ENCODE results near the gene RHOXF2B.
"Not testable (repeated sequence)": the region's sequence is repeated elsewhere in the genome, so short reads cannot be mapped to it uniquely, and the experiment has no call there.

The RHOXF2B gene

GRCh38 chrX:120077590-120077989 is at the start of gene RHOXF2B:
TSS of gene RHOXF2B (minus strand) at chrX:120077690. CDS start at chrX:120077552, 138 bp downstream.
- in situ Hi-C loops (cut with MboI; ENCODE audit: low sequenced_read_pairs) = not testable (repeated sequence)

- in situ Hi-C loops (cut with MboI; ENCODE audit: low sequenced_read_pairs) = no loop called here
Observed at GRCh38 chrX:120125444-120125843, 48.0 kb upstream of the RHOXF2B start.

GRCh38 chrX:120120223-120120622 is 42.7 kb upstream of the RHOXF2B start:
- in situ Hi-C loops (cut with MboI; ENCODE audit: low sequenced_read_pairs) = no loop called here

- in situ Hi-C loops (cut with MboI; ENCODE audit: low sequenced_read_pairs) = no loop called here
Observed at GRCh38 chrX:120115438-120115963, 38.0 kb upstream of the RHOXF2B start, which contains the start of gene RHOXF1. TSS of gene RHOXF1 (minus strand) at chrX:120115913. CDS start at chrX:120115862, 51 bp downstream.

- in situ Hi-C loops (cut with MboI; ENCODE audit: low sequenced_read_pairs) = no loop called here
Observed at GRCh38 chrX:120111611-120112010, 34.1 kb upstream of the RHOXF2B start.

GRCh38 chrX:120109378-120109777 is 31.9 kb upstream of the RHOXF2B start:
- in situ Hi-C loops (cut with MboI; ENCODE audit: low sequenced_read_pairs) = no loop called here

- in situ Hi-C loops (cut with MboI; ENCODE audit: low sequenced_read_pairs) = not testable (repeated sequence)
Observed at GRCh38 chrX:120104707-120105106, 27.2 kb upstream of the RHOXF2B start.

GRCh38 chrX:120101057-120101456 is 23.6 kb upstream of the RHOXF2B start:
- in situ Hi-C loops (cut with MboI; ENCODE audit: low sequenced_read_pairs) = not testable (repeated sequence)

GRCh38 chrX:120090208-120090607 is 12.7 kb upstream of the RHOXF2B start:
- in situ Hi-C loops (cut with MboI; ENCODE audit: low sequenced_read_pairs) = no loop called here

GRCh38 chrX:120087289-120088017 is 10.0 kb upstream of the RHOXF2B start:
- in situ Hi-C loops (cut with MboI; ENCODE audit: low sequenced_read_pairs) = no loop called here

GRCh38 chrX:120085553-120086185 is 8.2 kb upstream of the RHOXF2B start:
- in situ Hi-C loops (cut with MboI; ENCODE audit: low sequenced_read_pairs) = not testable (repeated sequence)

GRCh38 chrX:120066169-120066568 is 11.3 kb downstream of the RHOXF2B start:
- in situ Hi-C loops (cut with MboI; ENCODE audit: low sequenced_read_pairs) = not testable (repeated sequence)

GRCh38 chrX:120042712-120043111 is 34.8 kb downstream of the RHOXF2B start:
- in situ Hi-C loops (cut with MboI; ENCODE audit: low sequenced_read_pairs) = not testable (repeated sequence)

- in situ Hi-C loops (cut with MboI; ENCODE audit: low sequenced_read_pairs) = not testable (repeated sequence)
Observed at GRCh38 chrX:120042247-120042646, 35.2 kb downstream of the RHOXF2B start.

- in situ Hi-C loops (cut with MboI; ENCODE audit: low sequenced_read_pairs) = not testable (repeated sequence)
Observed at GRCh38 chrX:120040176-120040575, 37.3 kb downstream of the RHOXF2B start.

GRCh38 chrX:120039087-120039733 is 38.3 kb downstream of the RHOXF2B start:
- in situ Hi-C loops (cut with MboI; ENCODE audit: low sequenced_read_pairs) = not testable (repeated sequence)

- in situ Hi-C loops (cut with MboI; ENCODE audit: low sequenced_read_pairs) = no loop called here
Observed at GRCh38 chrX:120036704-120037103, 40.8 kb downstream of the RHOXF2B start.

GRCh38 chrX:120035522-120036309 is 41.8 kb downstream of the RHOXF2B start:
- in situ Hi-C loops (cut with MboI; ENCODE audit: low sequenced_read_pairs) = not testable (repeated sequence)

- in situ Hi-C loops (cut with MboI; ENCODE audit: low sequenced_read_pairs) = no loop called here
Observed at GRCh38 chrX:120029354-120029753, 48.1 kb downstream of the RHOXF2B start.

GRCh38 chrX:120023259-120023658 is 54.2 kb downstream of the RHOXF2B start:
- in situ Hi-C loops (cut with MboI; ENCODE audit: low sequenced_read_pairs) = no loop called here

- in situ Hi-C loops (cut with MboI; ENCODE audit: low sequenced_read_pairs) = no loop called here
Observed at GRCh38 chrX:120022763-120023162, 54.7 kb downstream of the RHOXF2B start.
